ENCODE data around the gene DDX53. TPM values are rescaled to one million over a fixed set of nuclear protein-coding genes. Genes with fewer than 3 reads are reported as not detected.

The DDX53 gene
- total RNA-seq, 2 donors from 2014 or later, result not detected

DNA sequence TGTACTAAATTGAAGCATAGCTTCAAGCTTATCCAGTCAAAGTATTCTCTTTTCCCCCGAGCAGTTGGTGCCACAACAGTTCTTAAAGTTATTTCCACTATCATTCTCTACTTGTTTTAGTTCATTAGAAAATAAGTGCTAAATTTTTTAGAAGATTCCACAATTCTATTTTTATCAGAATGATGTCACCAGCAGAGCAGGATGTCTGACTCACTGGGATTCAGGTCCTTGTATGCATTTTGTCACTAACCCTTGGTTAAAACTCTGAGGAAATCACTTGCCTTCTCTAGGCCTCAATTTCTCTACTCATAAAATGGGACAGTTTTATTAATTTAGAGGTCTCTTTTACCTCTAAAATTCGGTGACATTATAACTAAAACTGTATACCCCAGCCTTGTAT, 3.4 kb downstream of the DDX53 start:
- no peak for DNase-seq
- H3K4me1 Mint-ChIP-seq, result no peaks in the 10 kb centered on the region
- H3K9me3 ChIP-seq (ENCODE audit: control insufficient read depth, low read length, poor library complexity, severe bottlenecking), result no peaks in the 10 kb centered on the region
- no peaks in the 10 kb centered on the region for H3K27me3 Mint-ChIP-seq
- H3K4me3 Mint-ChIP-seq, result no peak overlapping the region
- no peaks in the 10 kb centered on the region for H3K36me3 Mint-ChIP-seq (ENCODE audit: low read depth)
- ATAC-seq, result no peak
- H3K27ac Mint-ChIP-seq, result no peak overlapping the region

DNA sequence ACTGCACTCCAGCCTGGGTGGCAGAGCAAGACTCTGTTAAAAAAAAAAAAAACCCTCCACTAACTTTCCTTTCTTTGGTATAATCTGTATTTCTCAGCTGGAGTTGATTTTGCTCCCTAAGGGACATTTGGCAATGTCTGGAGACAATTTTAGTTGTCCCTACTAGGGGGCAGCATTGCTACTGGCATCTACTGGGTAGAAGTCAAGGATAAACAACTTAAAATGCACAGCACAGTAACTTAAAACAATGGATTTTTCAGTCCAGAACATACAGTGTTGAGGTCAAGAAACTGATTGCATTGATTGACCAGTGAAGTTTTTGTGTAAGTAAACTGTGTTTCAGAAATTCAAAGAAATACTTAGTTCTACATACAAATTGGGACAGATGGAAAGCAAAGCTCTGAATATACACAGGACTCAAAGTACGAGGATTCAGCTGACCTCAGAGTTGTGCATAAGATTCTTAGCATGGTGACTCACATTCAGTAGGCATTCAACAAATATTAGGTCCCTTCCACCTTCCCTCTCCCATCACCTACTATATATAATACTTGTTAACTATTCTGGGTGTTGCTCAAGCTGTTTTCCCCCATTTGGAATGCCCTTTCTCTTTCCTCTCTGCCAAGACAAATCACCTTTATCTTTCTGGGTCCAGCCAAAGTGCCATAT, 8.8 kb downstream of the DDX53 start:
- H3K27ac Mint-ChIP-seq, result no peak overlapping the region
- no peak for DNase-seq
- no peak overlapping the region for H3K4me3 Mint-ChIP-seq
- no peak for ATAC-seq
- no peaks in the 10 kb centered on the region for H3K4me1 Mint-ChIP-seq
- H3K9me3 ChIP-seq (ENCODE audit: control insufficient read depth, low read length, poor library complexity, severe bottlenecking), result no peaks in the 10 kb centered on the region
- H3K36me3 Mint-ChIP-seq (ENCODE audit: low read depth), result no peaks in the 10 kb centered on the region
- no peaks in the 10 kb centered on the region for H3K27me3 Mint-ChIP-seq

DNA sequence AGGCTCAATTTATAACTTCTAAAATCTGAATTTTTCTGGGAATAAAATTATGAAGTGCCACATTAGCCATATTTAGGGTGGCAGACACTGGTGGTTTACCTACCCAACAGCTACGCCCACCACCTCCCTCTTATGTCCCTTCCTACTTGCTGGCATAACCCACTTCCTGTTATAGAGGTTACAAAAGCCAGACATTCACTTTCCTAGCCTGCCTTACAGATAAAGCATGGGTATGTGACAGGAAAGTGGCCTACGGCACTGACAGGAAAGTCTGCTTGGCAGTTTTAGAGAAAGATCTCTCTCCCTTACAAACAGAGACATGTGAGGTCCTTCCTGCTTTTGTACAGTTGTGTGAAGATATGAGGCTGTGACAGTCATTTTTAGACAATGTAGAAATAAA, 12.4 kb downstream of the DDX53 start:
- Mint-ChIP-seq H3K4me3 (no peak overlapping the region), H3K36me3 (ENCODE audit: low read depth) (no peaks in the 10 kb centered on the region), H3K4me1 (no peaks in the 10 kb centered on the region), H3K27ac (no peak overlapping the region), H3K27me3 (no peaks in the 10 kb centered on the region)
- DNase-seq, result no peak
- ATAC-seq, result no peak
- H3K9me3 ChIP-seq (ENCODE audit: control insufficient read depth, low read length, poor library complexity, severe bottlenecking), result no peaks in the 10 kb centered on the region

DNA sequence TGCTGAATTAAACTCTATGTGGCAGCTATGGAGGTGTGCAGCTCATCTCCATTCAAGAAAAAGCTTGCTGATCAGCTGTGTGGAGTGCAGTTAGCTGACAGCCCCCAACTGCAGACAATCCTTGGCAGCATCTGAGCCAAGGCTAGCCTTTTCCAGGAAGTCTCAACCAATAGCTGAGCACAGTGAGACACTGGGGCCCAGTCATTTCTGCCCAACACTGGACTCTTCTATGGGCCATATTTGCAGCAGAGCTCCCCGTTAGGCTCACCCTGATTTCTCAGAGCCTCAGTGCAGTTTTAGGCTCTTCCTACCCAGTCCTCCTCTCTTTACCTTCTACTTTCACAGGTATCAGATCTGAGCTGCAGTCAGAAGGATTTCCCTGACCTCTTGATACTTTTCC, 12.9 kb downstream of the DDX53 start:
- no peak for ATAC-seq
- no peak for DNase-seq
- H3K27me3 Mint-ChIP-seq, result no peaks in the 10 kb centered on the region
- no peaks in the 10 kb centered on the region for H3K4me1 Mint-ChIP-seq
- H3K36me3 Mint-ChIP-seq (ENCODE audit: low read depth), result no peaks in the 10 kb centered on the region
- H3K4me3 Mint-ChIP-seq, result no peak overlapping the region
- H3K27ac Mint-ChIP-seq, result no peak overlapping the region
- H3K9me3 ChIP-seq (ENCODE audit: control insufficient read depth, low read length, poor library complexity, severe bottlenecking), result no peaks in the 10 kb centered on the region

DNA sequence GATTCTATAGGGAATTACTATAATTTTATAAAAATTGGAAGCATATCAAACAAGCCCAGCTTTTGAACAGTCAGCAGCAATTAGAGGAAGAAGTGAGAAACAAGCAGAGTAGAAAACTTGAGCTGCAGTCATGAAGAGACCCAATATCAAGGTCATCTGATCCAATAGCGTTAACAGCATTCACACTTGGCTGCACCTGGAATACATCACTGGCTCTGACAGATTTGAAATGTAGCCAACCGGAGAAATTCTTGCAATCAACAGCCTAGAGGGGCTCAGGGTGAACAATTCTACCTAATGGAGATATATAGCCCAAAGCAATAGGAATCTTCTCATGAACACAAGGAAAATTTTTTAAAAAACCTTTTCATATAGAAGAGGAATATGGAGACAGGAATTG, 13.6 kb downstream of the DDX53 start:
- H3K36me3 Mint-ChIP-seq (ENCODE audit: low read depth), result no peaks in the 10 kb centered on the region
- DNase-seq (no peak), ATAC-seq (no peak)
- no peak overlapping the region for H3K27ac Mint-ChIP-seq
- H3K9me3 ChIP-seq (ENCODE audit: control insufficient read depth, low read length, poor library complexity, severe bottlenecking), result no peaks in the 10 kb centered on the region
- H3K27me3 Mint-ChIP-seq, result no peaks in the 10 kb centered on the region
- no peak overlapping the region for H3K4me3 Mint-ChIP-seq
- H3K4me1 Mint-ChIP-seq, result no peaks in the 10 kb centered on the region

DNA sequence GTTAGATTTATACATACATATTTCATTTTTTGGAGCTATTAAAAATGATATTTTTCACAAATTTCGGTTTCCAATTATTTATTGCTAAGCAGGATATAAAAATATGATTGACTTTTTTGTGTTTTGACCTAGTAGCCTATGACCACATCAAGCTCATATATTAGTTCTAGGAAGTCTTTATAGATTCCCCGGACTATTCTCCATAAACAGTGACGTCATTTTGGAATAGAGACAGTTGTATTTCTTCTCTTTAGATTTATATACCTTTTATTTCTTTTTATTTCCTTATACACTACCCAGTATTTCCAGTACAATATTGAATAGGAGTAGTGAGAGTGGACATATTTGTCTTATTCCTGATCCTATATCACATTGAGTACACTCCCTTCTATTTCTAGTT, 31.8 kb downstream of the DDX53 start:
- H3K27me3 Mint-ChIP-seq, result no peaks in the 10 kb centered on the region

DNA sequence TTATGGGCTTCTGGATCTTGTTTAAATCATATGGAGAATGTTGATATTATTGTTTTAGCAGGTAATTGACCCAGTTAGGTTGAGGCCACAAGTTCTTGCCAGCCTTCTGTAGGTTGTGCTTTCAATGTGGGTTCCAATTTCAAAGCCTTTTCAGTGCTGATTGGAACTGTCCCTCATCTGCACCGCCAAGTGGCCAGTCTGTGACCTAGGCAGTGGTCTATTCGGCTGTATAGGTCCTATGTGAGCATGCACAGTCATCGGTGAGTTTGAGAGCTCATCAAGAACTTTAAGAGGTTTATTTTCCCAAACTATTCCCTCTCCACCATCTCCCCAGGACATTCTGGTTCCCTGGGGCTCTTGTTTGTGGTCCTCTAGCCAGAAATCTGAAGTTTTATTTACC, 35.7 kb downstream of the DDX53 start:
- ATAC-seq, result no peak
- no peak overlapping the region for H3K27ac Mint-ChIP-seq

More for the DNA sequence above, 31.8 kb downstream of the DDX53 start:
- no peaks in the 10 kb centered on the region for H3K36me3 Mint-ChIP-seq (ENCODE audit: low read depth)
- H3K9me3 ChIP-seq (ENCODE audit: control insufficient read depth, low read length, poor library complexity, severe bottlenecking), result no peaks in the 10 kb centered on the region
- DNase-seq (no peak), ATAC-seq (no peak)
- no peak overlapping the region for H3K27ac Mint-ChIP-seq
- no peak overlapping the region for H3K4me3 Mint-ChIP-seq
- no peaks in the 10 kb centered on the region for H3K4me1 Mint-ChIP-seq

DNA sequence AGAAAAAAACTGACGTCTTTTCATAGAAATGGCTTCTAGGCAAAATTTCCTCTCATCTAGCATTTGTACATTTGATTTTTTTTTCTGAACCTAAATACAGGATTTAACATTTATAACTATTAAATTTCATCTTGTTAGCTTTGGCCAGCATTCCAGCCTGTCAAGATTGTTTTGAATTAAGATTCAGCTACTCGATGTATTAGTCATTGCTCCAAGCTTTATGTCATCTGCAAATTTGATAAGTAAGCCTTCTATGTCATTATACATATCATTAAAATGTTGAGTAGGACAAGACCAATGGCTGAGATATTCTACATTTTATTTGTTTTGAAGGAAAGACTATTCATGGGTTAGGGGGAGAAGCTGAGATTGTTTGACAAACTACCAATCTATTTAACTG, 46.7 kb downstream of the DDX53 start:
- no peaks in the 10 kb centered on the region for H3K9me3 ChIP-seq (ENCODE audit: control insufficient read depth, low read length, poor library complexity, severe bottlenecking)
- no peaks in the 10 kb centered on the region for H3K4me1 Mint-ChIP-seq
- ATAC-seq, result no peak
- no peak for DNase-seq
- H3K27ac Mint-ChIP-seq, result no peak overlapping the region
- no peaks in the 10 kb centered on the region for H3K36me3 Mint-ChIP-seq (ENCODE audit: low read depth)
- no peaks in the 10 kb centered on the region for H3K27me3 Mint-ChIP-seq
- H3K4me3 Mint-ChIP-seq, result no peak overlapping the region

More for the DNA sequence above, 35.7 kb downstream of the DDX53 start:
- no peaks in the 10 kb centered on the region for H3K9me3 ChIP-seq (ENCODE audit: control insufficient read depth, low read length, poor library complexity, severe bottlenecking)
- no peaks in the 10 kb centered on the region for H3K27me3 Mint-ChIP-seq
- no peaks in the 10 kb centered on the region for H3K4me1 Mint-ChIP-seq
- no peak for DNase-seq
- H3K36me3 Mint-ChIP-seq (ENCODE audit: low read depth), result no peaks in the 10 kb centered on the region
- H3K4me3 Mint-ChIP-seq, result no peak overlapping the region

DNA sequence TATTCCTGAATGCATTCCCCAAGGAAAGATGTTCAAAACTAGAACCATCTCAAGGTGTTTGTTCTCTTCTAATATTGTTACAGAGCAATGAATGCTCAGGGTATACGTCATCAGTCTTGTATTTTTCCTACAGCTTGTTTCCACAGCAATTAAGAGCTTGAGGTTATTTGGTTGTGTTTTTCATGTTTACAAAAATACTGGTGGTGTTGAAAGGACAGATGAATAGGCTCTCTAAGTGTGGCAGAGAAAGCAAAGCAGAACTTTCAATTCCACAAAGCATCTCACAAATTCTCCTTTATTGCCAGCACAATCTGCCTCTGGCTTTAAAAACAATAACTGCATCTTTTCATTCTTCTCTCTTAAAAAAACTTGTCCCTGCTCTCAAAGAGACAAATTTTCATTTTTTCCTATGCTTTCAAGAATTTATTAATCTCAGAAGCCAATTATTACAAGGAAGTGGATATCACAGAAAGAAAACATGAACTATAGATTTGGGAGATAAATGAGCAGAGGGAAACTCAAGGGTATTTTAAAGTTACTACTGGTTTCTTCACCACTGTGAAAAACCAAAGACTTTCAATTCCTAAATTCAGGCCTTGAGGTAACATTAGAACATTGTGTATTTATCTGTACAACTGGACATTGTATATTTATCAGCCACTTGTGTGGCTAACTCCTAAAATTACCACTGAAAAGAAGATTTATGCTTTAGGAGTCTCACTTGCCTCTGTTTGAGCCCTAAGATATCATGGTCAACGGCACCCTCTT, 49.2 kb downstream of the DDX53 start:
- ATAC-seq (no peak), DNase-seq (no peak)
- no peak overlapping the region for H3K27ac Mint-ChIP-seq
- no peaks in the 10 kb centered on the region for H3K9me3 ChIP-seq (ENCODE audit: control insufficient read depth, low read length, poor library complexity, severe bottlenecking)
- H3K4me1 Mint-ChIP-seq, result no peaks in the 10 kb centered on the region
- no peaks in the 10 kb centered on the region for H3K27me3 Mint-ChIP-seq
- H3K4me3 Mint-ChIP-seq, result no peak overlapping the region
- no peaks in the 10 kb centered on the region for H3K36me3 Mint-ChIP-seq (ENCODE audit: low read depth)

DNA sequence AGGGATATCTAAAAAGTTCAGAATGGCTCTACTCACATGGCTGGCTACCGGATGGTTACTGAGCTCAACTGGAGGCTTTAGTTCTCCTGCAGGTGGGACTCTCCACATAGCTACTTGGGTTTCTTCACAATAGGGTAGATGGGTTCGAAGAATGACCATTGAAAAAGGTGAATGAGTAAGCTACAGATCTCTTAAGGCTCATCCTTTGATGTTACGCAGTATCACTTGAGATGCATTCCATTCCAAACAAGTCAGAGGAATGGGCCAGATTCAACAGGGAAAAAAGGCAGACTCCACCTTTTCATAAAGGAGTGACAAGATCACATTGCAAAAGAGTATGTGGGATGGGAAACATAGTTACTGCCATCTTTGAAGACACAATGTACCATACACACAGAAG, 52.6 kb downstream of the DDX53 start:
- ATAC-seq, result no peak
- H3K27me3 Mint-ChIP-seq, result no peaks in the 10 kb centered on the region
- H3K27ac Mint-ChIP-seq, result no peak overlapping the region
- H3K9me3 ChIP-seq (ENCODE audit: control insufficient read depth, low read length, poor library complexity, severe bottlenecking), result no peaks in the 10 kb centered on the region
- no peaks in the 10 kb centered on the region for H3K4me1 Mint-ChIP-seq
- no peak for DNase-seq
- no peak overlapping the region for H3K4me3 Mint-ChIP-seq
- H3K36me3 Mint-ChIP-seq (ENCODE audit: low read depth), result no peaks in the 10 kb centered on the region

Data from T-helper 17 cell (primary cell).